Measurements from ENCODE around the gene PFDN1.

PFDN1 gene

DNA sequence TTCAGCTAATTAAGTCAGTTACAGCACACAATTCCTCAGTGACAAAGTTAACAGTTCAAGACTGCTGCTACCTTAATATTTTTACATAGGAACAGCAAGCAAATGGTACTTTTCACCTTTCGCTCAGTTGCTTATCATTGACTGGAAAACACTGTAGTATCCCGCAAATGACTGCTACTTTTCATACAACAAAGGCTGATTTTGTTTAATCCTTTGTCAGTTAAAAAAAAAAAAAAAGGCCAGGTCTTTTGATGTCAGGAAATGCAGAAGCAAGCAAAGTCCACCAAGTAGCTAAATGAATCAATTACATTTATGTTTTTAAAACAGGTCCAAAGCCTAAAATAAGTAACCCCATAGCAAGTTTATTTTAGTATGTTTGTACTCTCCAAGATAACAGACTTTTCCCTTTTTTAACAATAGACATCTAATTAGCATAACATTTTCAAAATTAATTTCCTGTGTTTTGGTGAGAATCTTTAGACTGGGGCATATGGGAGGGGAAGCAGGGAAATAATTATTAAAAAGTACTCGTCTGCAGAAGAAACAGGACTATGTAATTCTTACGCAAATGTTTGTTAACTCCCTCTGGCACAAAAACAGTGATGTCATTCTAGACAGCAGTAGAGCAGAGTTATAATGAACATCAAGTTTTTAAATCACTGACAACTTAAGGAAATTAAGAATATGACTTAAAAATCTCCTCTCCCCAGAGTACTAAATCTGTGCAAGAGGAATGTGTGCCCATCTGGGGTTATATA is 9.6 kb downstream of the PFDN1 start:
- Mint-ChIP-seq H3K4me3 (no peak overlapping the region), H3K4me1 (peaks cover 34% of the 10 kb centered on the region)

DNA sequence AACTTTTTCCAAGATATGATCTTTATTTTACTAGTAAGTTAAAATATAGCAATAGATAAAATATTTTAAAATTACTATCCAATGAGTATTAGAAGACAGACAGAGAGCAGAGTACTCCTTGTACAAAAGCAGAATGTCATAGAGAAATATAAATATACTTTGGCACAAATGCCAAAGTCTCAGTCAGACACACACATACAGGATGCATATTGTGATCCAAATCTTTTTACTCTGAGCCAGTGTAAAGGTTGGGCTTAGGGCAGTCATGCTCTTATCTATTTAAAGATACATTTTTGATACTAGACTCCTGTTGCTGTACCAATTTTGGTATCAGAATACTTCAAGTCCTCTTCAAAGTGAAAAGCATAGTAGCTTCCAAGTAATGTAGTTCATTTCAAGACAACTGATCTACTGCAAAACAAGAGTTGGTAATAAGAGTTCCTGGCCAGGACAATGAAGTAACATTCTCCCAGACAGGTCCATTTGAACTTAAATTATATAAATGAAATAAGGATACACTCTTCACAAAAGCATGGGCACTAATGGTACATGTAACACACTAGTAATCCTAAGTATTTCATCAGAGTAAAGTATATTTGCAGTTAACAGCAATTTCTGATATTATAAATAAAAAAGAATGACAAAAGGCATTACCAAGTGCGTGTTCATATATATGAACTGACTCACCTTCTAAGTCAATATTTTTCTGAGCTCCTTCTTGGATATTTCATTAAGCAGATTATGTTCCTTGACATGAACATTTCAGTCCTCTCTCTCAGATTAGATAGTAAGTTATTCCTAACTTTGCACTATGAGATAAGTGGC is 10.5 kb downstream of the PFDN1 start:
- Mint-ChIP-seq H3K4me3 (no peak overlapping the region), H3K36me3 (peaks cover 18% of the 10 kb centered on the region), H3K4me1 (peaks cover 37% of the 10 kb centered on the region), H3K27ac (no peak overlapping the region), H3K9me3 (no peaks in the 10 kb centered on the region)
- ATAC-seq = no peak
- DNase-seq (ENCODE audit: low spot score in 2 of 2) = no peak

More for the DNA sequence above, 9.6 kb downstream of the PFDN1 start:
- ATAC-seq = no peak
- no peaks in the 10 kb centered on the region for H3K9me3 Mint-ChIP-seq
- H3K27ac Mint-ChIP-seq = no peak overlapping the region
- peaks cover 26% of the 10 kb centered on the region for H3K36me3 Mint-ChIP-seq
- no peak for DNase-seq (ENCODE audit: low spot score in 2 of 2)

DNA sequence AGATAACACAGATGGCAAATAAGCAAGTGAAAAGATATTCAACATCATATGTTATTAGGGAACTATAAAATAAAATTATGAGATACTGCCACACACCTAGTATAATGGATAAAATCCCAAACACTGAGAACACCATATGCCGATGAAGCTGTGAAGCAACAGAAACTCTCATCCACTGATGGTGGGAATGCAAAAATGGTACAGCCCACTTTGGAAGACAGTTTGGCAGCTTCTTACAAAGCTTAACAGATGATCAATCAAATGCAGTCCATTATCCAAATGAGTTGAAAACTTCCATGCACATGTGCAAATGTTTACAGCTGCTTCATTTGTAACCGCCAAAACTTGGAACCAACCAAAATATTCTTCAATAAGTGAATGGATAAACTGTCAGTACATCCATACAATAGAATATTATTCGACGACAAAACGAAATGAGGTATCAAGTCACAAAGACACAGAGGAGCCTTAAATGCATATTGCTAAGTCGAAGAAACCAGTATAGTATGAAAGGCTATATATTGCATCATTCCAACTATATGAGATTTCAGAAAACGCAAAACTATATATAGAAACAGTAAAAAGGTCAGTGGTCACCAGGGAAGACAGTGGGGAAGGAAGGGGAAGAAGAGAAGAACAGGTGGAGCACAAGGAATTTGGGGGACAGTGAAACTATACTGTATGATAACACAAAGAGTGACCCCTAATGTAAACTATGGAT is 14.9 kb downstream of the PFDN1 start:
- Mint-ChIP-seq H3K36me3 (peaks cover 9% of the 10 kb centered on the region), H3K4me3 (no peak overlapping the region), H3K4me1 (peaks cover 52% of the 10 kb centered on the region), H3K27ac (no peak overlapping the region), H3K9me3 (no peaks in the 10 kb centered on the region)
- DNase-seq (ENCODE audit: low spot score in 2 of 2) (no peak), ATAC-seq (no peak)

DNA sequence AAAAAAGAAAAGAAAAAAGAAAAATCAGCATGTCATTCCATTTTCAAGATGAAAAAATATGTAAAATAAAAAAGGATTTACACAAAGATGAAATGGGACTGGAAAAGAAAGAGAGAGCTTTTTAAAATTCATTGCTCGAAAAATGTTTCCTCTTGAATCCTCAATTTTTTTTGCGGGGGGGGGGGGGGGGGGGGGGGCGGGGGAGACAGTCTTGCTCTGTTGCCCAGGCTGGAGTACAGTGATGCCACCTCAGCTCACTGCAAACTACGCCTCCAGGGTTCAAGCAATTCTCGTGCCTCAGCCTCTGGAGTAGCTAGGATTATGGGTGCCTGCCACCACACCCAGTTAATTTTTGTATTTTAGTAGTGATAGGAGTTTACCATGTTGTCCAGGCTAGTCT is 16.5 kb downstream of the PFDN1 start:
- peaks cover 7% of the 10 kb centered on the region for H3K36me3 Mint-ChIP-seq
- H3K9me3 Mint-ChIP-seq = no peaks in the 10 kb centered on the region
- H3K4me3 Mint-ChIP-seq = no peak overlapping the region
- H3K27ac Mint-ChIP-seq = no peak overlapping the region
- H3K4me1 Mint-ChIP-seq = peaks cover 48% of the 10 kb centered on the region
- ATAC-seq (no peak), DNase-seq (ENCODE audit: low spot score in 2 of 2) (no peak)

- H3K36me3 Mint-ChIP-seq = peaks cover 19% of the 10 kb centered on the region
- H3K27ac Mint-ChIP-seq = no peak overlapping the region
- no peaks in the 10 kb centered on the region for H3K9me3 Mint-ChIP-seq
- H3K4me1 Mint-ChIP-seq = peaks cover 29% of the 10 kb centered on the region
- DNase-seq (ENCODE audit: low spot score in 2 of 2) (no peak), ATAC-seq (no peak)
- no peak overlapping the region for H3K4me3 Mint-ChIP-seq
Observed at GRCh38 chr5:140284013-140284412, 18.9 kb downstream of the PFDN1 start.

- H3K27ac Mint-ChIP-seq = no peak overlapping the region
- peaks cover 31% of the 10 kb centered on the region for H3K4me1 Mint-ChIP-seq
- H3K36me3 Mint-ChIP-seq = peaks cover 26% of the 10 kb centered on the region
- H3K4me3 Mint-ChIP-seq = no peak overlapping the region
- no peaks in the 10 kb centered on the region for H3K9me3 Mint-ChIP-seq
- no peak for DNase-seq (ENCODE audit: low spot score in 2 of 2)
- no peak for ATAC-seq
Observed at GRCh38 chr5:140282266-140282665, 20.6 kb downstream of the PFDN1 start.

DNA sequence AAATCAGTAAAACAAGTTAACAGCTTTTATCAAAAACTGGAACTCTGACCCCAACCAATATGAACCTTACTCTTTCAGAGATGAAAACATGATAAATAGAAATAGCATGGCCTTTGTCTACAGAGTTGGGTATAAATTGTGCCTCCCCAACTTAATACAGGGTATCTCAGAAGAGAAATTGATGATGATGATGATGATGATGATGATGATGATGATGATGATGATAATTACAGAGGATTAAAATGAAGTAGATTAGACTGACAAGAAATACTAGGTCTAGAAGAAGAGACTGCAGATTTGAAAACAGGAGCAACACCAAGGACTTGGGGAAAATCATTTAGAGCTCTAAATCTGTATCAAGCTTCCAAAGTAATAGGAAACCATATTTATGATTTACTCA is 27.1 kb downstream of the PFDN1 start:
- no peak for DNase-seq (ENCODE audit: low spot score in 2 of 2)
- Mint-ChIP-seq H3K9me3 (no peaks in the 10 kb centered on the region), H3K4me3 (no peak overlapping the region), H3K27ac (peak overlapping the region; percentile 16), H3K36me3 (peaks cover 27% of the 10 kb centered on the region), H3K4me1 (peaks cover 18% of the 10 kb centered on the region)
- no peak for ATAC-seq

GRCh38 chr5:140273401-140273877 is 29.5 kb downstream of the PFDN1 start:
- no peak for ATAC-seq
- no peak overlapping the region for H3K27ac Mint-ChIP-seq
- DNase-seq (ENCODE audit: low spot score in 2 of 2) = no peak
- peaks cover 19% of the 10 kb centered on the region for H3K36me3 Mint-ChIP-seq
- H3K9me3 Mint-ChIP-seq = no peaks in the 10 kb centered on the region
- no peak overlapping the region for H3K4me3 Mint-ChIP-seq
- peaks cover 13% of the 10 kb centered on the region for H3K4me1 Mint-ChIP-seq

DNA sequence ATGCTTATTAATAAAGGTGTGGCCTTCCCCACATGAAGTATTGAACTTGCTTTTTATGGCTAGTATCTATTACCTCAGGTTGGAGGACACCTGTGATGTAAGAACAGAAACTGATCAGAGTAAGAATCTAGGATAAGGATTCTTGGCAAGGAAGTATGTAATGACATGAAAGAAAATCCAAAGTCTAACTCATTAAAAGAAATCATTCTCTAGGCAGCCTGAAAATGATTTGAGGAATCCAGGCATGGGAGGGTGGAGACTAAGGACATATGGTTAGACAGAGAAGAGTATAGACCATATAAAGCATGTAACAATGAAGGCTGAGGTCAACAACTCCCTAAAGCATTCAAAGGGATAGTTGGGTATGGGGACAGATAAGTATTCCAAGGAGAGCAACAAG is 32.9 kb downstream of the PFDN1 start:
- DNase-seq (ENCODE audit: low spot score in 2 of 2) = no peak
- no peak for ATAC-seq
- H3K4me3 Mint-ChIP-seq = no peak overlapping the region
- H3K9me3 Mint-ChIP-seq = no peaks in the 10 kb centered on the region
- peaks cover 20% of the 10 kb centered on the region for H3K4me1 Mint-ChIP-seq
- H3K27ac Mint-ChIP-seq = no peak overlapping the region
- H3K36me3 Mint-ChIP-seq = no peaks in the 10 kb centered on the region

DNA sequence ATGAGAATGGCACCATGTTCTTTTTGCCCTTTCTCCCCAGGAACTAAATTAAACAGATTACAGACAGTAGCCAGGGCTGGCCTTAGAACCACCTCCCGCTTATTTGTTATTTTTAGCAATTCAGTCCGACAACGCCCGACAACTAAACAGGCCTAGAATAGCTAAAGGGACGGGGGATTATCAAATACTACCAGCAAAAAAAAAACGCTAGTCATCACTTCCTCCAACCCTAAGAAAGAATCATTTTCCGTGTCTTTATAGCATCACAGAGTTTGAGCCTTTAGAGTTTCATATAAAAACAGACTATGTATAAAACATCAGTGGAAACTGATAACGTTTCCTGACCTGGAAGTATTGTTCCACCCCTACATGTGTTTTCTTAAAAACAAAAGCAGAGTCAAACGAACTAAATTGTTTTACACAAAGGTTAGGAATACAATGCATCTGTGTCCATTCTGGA is 35.3 kb downstream of the PFDN1 start:
- no peaks in the 10 kb centered on the region for H3K9me3 Mint-ChIP-seq
- H3K27ac Mint-ChIP-seq = no peak overlapping the region
- H3K4me1 Mint-ChIP-seq = peaks cover 20% of the 10 kb centered on the region
- no peak overlapping the region for H3K4me3 Mint-ChIP-seq
- no peak for ATAC-seq
- no peaks in the 10 kb centered on the region for H3K36me3 Mint-ChIP-seq
- DNase-seq (ENCODE audit: low spot score in 2 of 2) = no peak

DNA sequence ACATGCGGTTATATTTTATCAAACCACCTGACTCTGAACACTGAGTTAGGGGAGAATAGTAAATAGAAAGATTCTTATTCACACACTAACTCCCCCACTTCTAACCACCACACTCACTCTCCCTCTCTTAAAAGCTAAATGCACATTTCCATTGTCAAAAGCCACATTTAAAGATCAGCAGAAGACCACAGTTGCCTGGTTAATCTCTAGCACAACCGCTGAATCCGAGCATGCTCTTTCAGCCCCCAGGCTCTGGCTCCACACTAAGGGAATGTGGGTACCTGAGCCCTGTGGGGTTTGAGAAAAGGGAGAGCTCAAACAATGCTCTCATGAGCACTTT is 35.7 kb downstream of the PFDN1 start:
- no peak for DNase-seq (ENCODE audit: low spot score in 2 of 2)
- Mint-ChIP-seq H3K4me3 (no peak overlapping the region), H3K9me3 (no peaks in the 10 kb centered on the region), H3K36me3 (no peaks in the 10 kb centered on the region), H3K27ac (no peak overlapping the region), H3K4me1 (peaks cover 24% of the 10 kb centered on the region)
- no peak for ATAC-seq

- H3K27ac Mint-ChIP-seq = no peak overlapping the region
- no peaks in the 10 kb centered on the region for H3K36me3 Mint-ChIP-seq
- peaks cover 29% of the 10 kb centered on the region for H3K4me1 Mint-ChIP-seq
- no peak overlapping the region for H3K4me3 Mint-ChIP-seq
- no peaks in the 10 kb centered on the region for H3K9me3 Mint-ChIP-seq
- DNase-seq (ENCODE audit: low spot score in 2 of 2) = no peak
- ATAC-seq = no peak
Observed at GRCh38 chr5:140266471-140267200, 36.3 kb downstream of the PFDN1 start.

GRCh38 chr5:140265845-140266244 is 37.1 kb downstream of the PFDN1 start:
- no peaks in the 10 kb centered on the region for H3K36me3 Mint-ChIP-seq
- H3K4me3 Mint-ChIP-seq = no peak overlapping the region
- peaks cover 35% of the 10 kb centered on the region for H3K4me1 Mint-ChIP-seq
- no peak overlapping the region for H3K27ac Mint-ChIP-seq
- ATAC-seq (no peak), DNase-seq (ENCODE audit: low spot score in 2 of 2) (no peak)
- H3K9me3 Mint-ChIP-seq = no peaks in the 10 kb centered on the region

- Mint-ChIP-seq H3K9me3 (no peaks in the 10 kb centered on the region), H3K4me1 (peaks cover 35% of the 10 kb centered on the region), H3K36me3 (peaks cover 9% of the 10 kb centered on the region), H3K27ac (no peak overlapping the region), H3K4me3 (no peak overlapping the region)
- no peak for ATAC-seq
- no peak for DNase-seq (ENCODE audit: low spot score in 2 of 2)
Observed at GRCh38 chr5:140262839-140263238, 40.1 kb downstream of the PFDN1 start.

DNA sequence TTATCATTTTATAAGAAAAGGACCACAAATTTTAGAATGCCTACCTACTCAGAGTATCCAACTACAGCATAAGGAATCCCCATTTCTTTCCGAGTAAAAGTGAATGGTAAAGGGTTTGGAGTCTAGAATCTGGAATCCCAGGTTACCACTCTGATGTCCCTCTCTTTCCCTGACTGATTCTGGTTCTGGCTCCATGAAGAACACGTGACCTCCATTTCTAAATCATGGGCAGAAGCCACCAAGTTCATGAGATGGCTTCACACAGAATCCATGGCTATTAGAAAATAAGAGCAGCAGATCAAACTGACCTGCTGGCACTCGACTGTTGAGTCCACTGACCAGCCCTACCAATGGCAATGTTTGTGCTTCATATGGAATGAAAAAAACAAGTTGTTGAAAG is 40.7 kb downstream of the PFDN1 start:
- H3K4me1 Mint-ChIP-seq = peaks cover 35% of the 10 kb centered on the region
- H3K27ac Mint-ChIP-seq = no peak overlapping the region
- H3K9me3 Mint-ChIP-seq = no peaks in the 10 kb centered on the region
- no peak for DNase-seq (ENCODE audit: low spot score in 2 of 2)
- H3K36me3 Mint-ChIP-seq = peaks cover 13% of the 10 kb centered on the region
- no peak overlapping the region for H3K4me3 Mint-ChIP-seq
- no peak for ATAC-seq

Data from stimulated activated effector memory CD8-positive, alpha-beta T cell treated with anti-CD3 and anti-CD28 coated beads, Interleukin-12 subunit alpha, Interleukin-12 subunit beta, amount 100 ng/mL, for 72 hours (primary cell).